Aorta (tissue), 5 donors: ENCODE results near the gene RGL4. TPM values are rescaled to one million over a fixed set of nuclear protein-coding genes. Genes with fewer than 3 reads are reported as not detected.
"Not testable (repeated sequence)": the region's sequence is repeated elsewhere in the genome, so short reads cannot be mapped to it uniquely, and the experiment has no call there.

Experiments used
- ATAC-seq: fragments of 200-7000 bp; cut with Tn5 transposase; one replicate; pipeline ENCODE4 v1.9.1; 2022; ENCODE audit warnings: moderate library complexity; ENCODE audit not compliant: low FRiP score
- DNase-seq, 2 donors: peaks; one replicate each; pipeline ENCODE4 v3.0.0-alpha.2; 2020
- H3K27ac ChIP-seq, 2 donors: one replicate each; pipeline ENCODE4 v1.5.1; 2013; ENCODE audit warnings: low read length in 2 of 2, mild to moderate bottlenecking in 2 of 2, moderate library complexity in 2 of 2, control low read depth in 1 of 2, inconsistent platforms in 1 of 2, low read depth in 1 of 2
- H3K27me3 ChIP-seq, 2 donors: one replicate each; pipeline ENCODE4 v1.6.1; 2013; ENCODE audit warnings: control low read depth in 1 of 2, low read length in 1 of 2, mild to moderate bottlenecking in 1 of 2, moderate library complexity in 1 of 2; ENCODE audit not compliant: insufficient read depth in 2 of 2, control insufficient read depth in 1 of 2
- H3K36me3 ChIP-seq, 2 donors: one replicate each; pipeline ENCODE4 v1.6.1; 2013; ENCODE audit warnings: control low read depth in 1 of 2, low read length in 1 of 2, mild to moderate bottlenecking in 1 of 2; ENCODE audit not compliant: insufficient read depth in 2 of 2, control insufficient read depth in 1 of 2
- H3K4me1 ChIP-seq, 2 donors: one replicate each; pipeline ENCODE4 v1.6.1; 2013; ENCODE audit warnings: low read length in 2 of 2, control low read depth in 1 of 2, mild to moderate bottlenecking in 1 of 2, moderate library complexity in 1 of 2; ENCODE audit not compliant: insufficient read depth in 2 of 2, control insufficient read depth in 1 of 2
- H3K4me3 ChIP-seq, 2 donors: one replicate each; pipeline ENCODE4 v1.5.1; 2013; ENCODE audit warnings: low read length in 2 of 2, control low read depth in 1 of 2, mild to moderate bottlenecking in 1 of 2
- H3K9me3 ChIP-seq: one replicate; pipeline ENCODE4 v1.6.1; 2013; ENCODE audit warnings: mild to moderate bottlenecking, low read length; ENCODE audit not compliant: control insufficient read depth
- WGBS, 2 donors: extraction: QIAGEN DNeasy Blood & Tissue Kit; methylation state at CpG; one replicate each; pipeline ENCODE4 v1.1.7; 2013; 5-methylcytosine and 5-hydroxymethylcytosine counted together
- intact Hi-C, 2 donors: fragments of 100-400 bp; cut with DNase I; formaldehyde crosslinking; loops; one replicate each; pipeline versions ENCODE4 v1.14.2 to v1.15.0; 2022
- polyA plus RNA-seq, 2 donors: library from polyadenylated mRNA; stranded (reverse); fragments of 200-250 nt; gene quantifications; one replicate each; pipeline ENCODE4 v1.2.3, GENCODE V29; 2013
- total RNA-seq, 2 donors: library from RNA; stranded (reverse); fragmentation: NEBNext Ultra II Directional; extraction: Animal tissue kit (Norgen Biotek cat#: 25700); gene quantifications; one replicate each; pipeline ENCODE4 v1.2.1, GENCODE V29; 2021
- donor health status: healthy with polysubstance abuse.
- donor health status: Bipolar disorder and iron deficiency.
- donor health status: DM: no; HTN: no; CAD: no.
- donor health status: DM: no; HTN: no; CAD: no.
- donor health status: DM: yes; HTN: yes; CAD: no.

Gene RGL4
- total and polyA plus RNA-seq, 4 donors, result 0.59 to 1.4 (median 0.93) TPM

DNA sequence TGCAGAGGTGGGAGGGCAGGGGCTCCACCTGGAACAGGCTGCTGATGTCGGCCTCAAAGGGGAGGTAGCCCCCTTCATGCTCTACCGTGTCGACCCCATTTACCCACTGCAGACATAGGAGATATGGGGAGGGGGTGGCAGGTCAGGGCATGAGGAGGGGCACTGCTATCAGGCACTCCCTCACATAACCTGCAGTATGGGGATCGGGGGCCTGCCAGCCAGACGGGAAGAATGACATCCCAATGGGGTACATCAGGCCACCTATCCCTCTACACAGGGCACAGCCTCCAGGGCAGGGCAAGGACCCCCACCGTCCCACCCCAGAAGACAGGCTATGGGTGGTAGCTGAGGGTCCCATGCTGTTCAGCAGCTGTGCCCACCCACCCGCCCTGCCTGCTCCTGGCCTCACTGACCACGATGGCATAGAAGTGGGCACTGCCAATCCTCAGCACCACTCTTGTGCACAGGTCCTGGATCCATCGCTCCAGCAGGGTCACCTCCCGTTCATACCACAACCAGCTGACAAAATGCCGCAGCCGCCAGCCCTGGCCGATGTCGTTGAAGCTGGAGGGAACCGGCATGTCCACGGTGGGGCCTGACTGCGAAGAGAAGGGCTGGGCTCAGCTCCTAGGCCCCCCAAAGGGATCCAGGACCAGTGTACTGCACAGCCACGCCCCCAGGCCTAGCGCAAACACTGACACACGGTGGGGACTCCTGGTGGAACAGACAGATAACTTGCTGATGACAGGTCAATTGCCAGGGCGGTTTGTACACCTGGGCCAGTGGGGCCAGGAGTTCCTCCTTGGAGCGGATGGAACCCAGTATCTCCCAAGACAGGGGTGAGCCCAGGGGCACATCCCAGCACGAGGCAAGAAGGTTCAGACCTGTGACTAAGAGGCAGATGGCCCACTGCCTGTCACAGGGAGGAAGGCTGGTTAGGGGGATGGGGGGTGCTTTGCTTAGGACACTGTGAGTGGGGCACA is 24.1 kb downstream of the RGL4 start:
- H3K36me3 ChIP-seq, result peaks cover 0 to 4% of the 10 kb centered on the region in 2 donors
- no peaks in the 10 kb centered on the region for H3K4me1 ChIP-seq
- H3K9me3 ChIP-seq, result no peaks in the 10 kb centered on the region
- H3K4me3 ChIP-seq, result no peak overlapping the region
- intact Hi-C loops, result no loop called here
- 89 to 90% methylated on average over 23 of the region's 23 CpGs for WGBS, 2 donors
- H3K27me3 ChIP-seq, result no peaks in the 10 kb centered on the region
- DNase-seq (no peak), ATAC-seq (no peak)
- no peak overlapping the region for H3K27ac ChIP-seq

DNA sequence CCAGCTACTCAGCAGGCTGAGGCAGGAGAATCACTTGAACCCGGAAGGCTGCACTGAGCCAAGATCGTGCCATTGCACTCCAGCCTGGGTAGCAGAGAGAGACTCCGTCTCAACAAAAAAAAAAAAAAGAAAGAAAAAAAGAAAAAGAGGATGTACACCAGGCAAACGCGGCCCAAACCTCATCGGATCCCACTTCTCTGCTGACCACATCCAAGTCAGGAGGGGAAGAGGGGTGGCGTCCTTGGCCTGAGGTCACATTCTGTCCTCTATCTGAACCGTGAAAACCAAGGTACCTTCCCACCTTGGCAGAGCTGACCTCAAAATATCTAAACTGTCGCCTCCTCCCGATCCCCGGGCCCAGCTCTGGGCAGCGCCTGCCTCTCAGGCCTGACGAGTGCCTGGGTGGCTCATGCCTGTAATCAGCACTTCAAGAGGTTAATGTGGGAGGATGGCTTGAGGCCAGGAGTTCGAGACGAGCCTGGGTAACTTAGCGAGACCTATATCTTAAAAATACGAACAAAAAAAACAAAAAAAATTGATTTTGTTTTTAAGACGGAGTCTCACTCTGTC is 25.1 kb downstream of the RGL4 start:
- peaks cover 0 to 4% of the 10 kb centered on the region in 2 donors for H3K36me3 ChIP-seq
- H3K4me3 ChIP-seq, result no peak overlapping the region
- H3K27me3 ChIP-seq, result no peaks in the 10 kb centered on the region
- no peak overlapping the region for H3K27ac ChIP-seq
- DNase-seq (no peak), ATAC-seq (no peak)
- H3K9me3 ChIP-seq, result no peaks in the 10 kb centered on the region
- WGBS, 2 donors, result 82 to 84% methylated on average over 18 of the region's 18 CpGs
- no peaks in the 10 kb centered on the region for H3K4me1 ChIP-seq
- intact Hi-C loops, result no loop called here

DNA sequence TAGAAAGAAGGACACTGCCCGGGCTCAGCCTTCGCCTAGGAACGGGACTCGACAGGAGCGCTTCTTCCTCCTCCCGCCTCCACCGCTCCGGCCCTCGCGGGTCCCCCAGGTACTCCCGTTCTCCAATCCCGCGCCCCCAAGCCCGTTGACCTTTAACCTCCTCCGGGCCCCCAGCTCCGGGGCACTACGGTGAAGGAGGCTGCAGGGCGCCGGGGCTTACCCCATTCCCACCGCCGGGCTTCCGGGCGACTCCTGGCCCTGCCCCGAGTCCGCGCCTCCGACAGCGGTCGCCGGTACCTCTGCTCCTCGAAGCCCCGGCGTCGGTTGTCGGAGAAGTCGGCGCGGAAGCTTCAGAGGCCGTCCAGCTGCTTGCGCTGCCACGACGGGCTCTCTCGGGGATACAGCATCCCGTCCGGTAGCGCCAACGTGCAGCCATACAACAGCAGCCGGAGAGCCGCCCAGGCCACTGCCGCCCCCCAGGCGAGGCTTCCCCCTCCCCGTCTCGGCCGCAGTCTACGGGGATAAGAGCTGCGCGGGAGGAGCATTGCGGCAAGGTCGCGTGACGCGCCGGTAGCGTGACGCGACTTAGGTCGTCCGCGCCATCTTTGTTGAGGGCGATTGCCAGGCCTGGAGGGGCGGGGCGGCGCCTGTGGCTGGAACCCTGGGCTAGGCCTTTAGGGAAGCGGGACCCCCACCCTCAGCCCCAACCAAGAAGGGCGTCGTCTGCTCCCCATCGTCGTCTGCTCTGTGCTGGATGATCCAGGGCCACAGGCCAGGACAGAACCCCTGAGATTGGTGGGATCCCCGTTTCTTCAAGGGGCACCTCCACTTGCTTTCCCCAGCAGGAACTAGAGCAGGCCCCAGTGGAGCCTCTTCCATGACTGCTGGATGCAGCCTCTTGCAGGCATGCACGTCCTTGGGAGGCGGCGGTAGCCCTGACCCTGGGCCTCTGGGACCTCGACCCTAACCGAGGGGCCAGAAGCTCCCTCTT is 26.3 kb downstream of the RGL4 start:
- WGBS, 2 donors, result 5% methylated on average over 79 to 84 of the region's 84 CpGs
- ATAC-seq, result peak; percentile 96

GRCh38 chr22:23718371-23719165 is 27.8 kb downstream of the RGL4 start:
- intact Hi-C loops, result no loop called here
- H3K36me3 ChIP-seq, result no peaks in the 10 kb centered on the region
- H3K4me1 ChIP-seq, result no peaks in the 10 kb centered on the region
- no peaks in the 10 kb centered on the region for H3K27me3 ChIP-seq
- DNase-seq (no peak), ATAC-seq (no peak)
- H3K4me3 ChIP-seq, result no peak overlapping the region
- no peak overlapping the region for H3K27ac ChIP-seq
- H3K9me3 ChIP-seq, result no peaks in the 10 kb centered on the region
- 86 to 87% methylated on average over 17 of the region's 17 CpGs for WGBS, 2 donors

More for the DNA sequence above, 26.3 kb downstream of the RGL4 start:
- no peaks in the 10 kb centered on the region for H3K9me3 ChIP-seq
- H3K27me3 ChIP-seq, result no peaks in the 10 kb centered on the region
- no peaks in the 10 kb centered on the region for H3K4me1 ChIP-seq
- peaks cover 0 to 4% of the 10 kb centered on the region in 2 donors for H3K36me3 ChIP-seq
- peak overlapping the region; percentile 32 to 65 for H3K4me3 ChIP-seq
- DNase-seq, result peak; percentile 89 to 95
- intact Hi-C loops, result no loop called here
- no peak overlapping the region for H3K27ac ChIP-seq

DNA sequence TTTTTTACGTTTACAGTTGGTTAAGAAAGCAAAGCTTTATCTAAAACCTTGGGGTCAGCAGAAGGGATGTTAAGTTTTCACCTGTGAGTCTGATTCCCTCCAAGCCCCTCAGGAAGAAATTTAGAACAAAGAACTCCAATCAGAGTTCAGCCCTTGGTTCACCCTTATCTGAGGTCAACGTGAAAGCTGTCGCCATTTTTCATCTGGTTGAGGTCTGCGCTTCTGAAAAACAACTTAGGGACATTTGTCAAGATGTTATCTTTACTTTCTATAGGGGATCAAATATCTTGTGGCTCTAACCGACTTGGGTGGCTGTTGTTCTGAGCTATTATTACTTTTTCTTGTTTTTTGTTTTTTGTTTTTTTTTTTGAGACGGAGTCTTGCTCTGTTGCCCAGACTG is 30.0 kb downstream of the RGL4 start:
- intact Hi-C loops, result no loop called here
- no peaks in the 10 kb centered on the region for H3K9me3 ChIP-seq
- DNase-seq, result no peak

GRCh38 chr22:23722160-23722559 is 31.3 kb downstream of the RGL4 start:
- intact Hi-C loops, result no loop called here
- no peak for ATAC-seq
- Histone ChIP-seq H3K27ac (no peak overlapping the region), H3K27me3 (no peaks in the 10 kb centered on the region), H3K36me3 (no peaks in the 10 kb centered on the region), H3K4me3 (no peak overlapping the region), H3K4me1 (no peaks in the 10 kb centered on the region), H3K9me3 (no peaks in the 10 kb centered on the region)
- no peak for DNase-seq
- WGBS, 2 donors, result 70 to 74% methylated on average over 4 of the region's 4 CpGs

More for the DNA sequence above, 30.0 kb downstream of the RGL4 start:
- Histone ChIP-seq H3K4me1 (no peaks in the 10 kb centered on the region), H3K27ac (no peak overlapping the region), H3K4me3 (no peak overlapping the region), H3K36me3 (no peaks in the 10 kb centered on the region), H3K27me3 (no peaks in the 10 kb centered on the region)
- no peak for ATAC-seq
- 52 to 57% methylated on average over 6 of the region's 6 CpGs for WGBS, 2 donors

DNA sequence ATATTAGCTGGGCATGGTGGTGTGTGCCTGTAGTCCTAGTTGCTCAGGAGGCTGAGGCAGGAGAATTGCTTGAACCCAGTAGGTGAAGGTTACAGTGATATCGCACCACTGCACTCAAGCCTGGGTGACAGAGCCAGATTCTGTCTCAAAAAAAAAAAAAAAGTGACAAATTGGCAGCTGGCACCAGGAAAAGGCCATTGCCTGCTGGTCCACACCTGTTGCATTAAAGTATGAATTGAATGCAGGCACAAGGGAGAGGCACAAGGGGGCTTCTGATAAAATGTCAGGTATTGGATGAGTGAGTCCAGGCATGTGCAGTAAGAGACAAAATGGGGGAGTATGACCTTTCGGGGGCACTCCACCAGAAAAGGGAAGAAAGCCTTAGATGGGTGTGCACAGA is 31.9 kb downstream of the RGL4 start:
- ATAC-seq, result no peak
- intact Hi-C loops, result no loop called here
- DNase-seq, result no peak

DNA sequence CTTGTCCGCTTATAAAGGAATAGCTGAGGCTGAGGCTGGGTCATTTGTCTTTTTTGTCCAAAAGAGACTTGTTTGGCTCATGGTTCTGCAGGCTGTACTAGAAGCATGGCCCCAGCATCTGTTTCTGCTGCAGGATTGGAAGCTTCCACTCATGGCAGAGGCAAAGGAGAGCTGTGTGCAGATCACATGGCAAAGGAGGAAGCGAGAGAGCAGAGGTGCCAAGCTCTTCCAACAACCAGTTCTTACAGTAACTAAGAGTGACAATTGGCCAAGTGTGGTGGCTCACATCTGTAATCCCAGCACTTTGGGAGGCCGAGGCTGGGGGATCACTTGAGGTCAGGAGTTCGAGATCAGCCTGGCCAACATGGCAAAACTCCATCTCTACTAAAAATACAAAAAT is 37.3 kb downstream of the RGL4 start:
- H3K27me3 ChIP-seq, H3K36me3 ChIP-seq, H3K4me1 ChIP-seq, H3K4me3 ChIP-seq, H3K9me3 ChIP-seq, H3K27ac ChIP-seq, ATAC-seq, intact Hi-C loops: not testable (repeated sequence)
- 73 to 83% methylated on average over 4 of the region's 4 CpGs for WGBS, 2 donors
- DNase-seq, result peak in 1 of 2 donors; percentile 33

More for the DNA sequence above, 31.9 kb downstream of the RGL4 start:
- 87 to 91% methylated on average over 2 of the region's 2 CpGs for WGBS, 2 donors
- no peak overlapping the region for H3K4me3 ChIP-seq
- H3K27me3 ChIP-seq, result no peaks in the 10 kb centered on the region
- H3K36me3 ChIP-seq, result no peaks in the 10 kb centered on the region
- no peaks in the 10 kb centered on the region for H3K9me3 ChIP-seq
- H3K4me1 ChIP-seq, result no peaks in the 10 kb centered on the region
- H3K27ac ChIP-seq, result no peak overlapping the region
